ENCODE results near the gene ZNF23. TPM values are rescaled to one million over a fixed set of nuclear protein-coding genes. Genes with fewer than 3 reads are reported as not detected.

ZNF23 gene
- 5.5 to 6.4 TPM (median 6.0 TPM) in 5 replicates for total RNA-seq (2022; extraction: Qiagen RNA extraction)

GRCh38 chr16:71461686-71462648 lies at the start of gene ZNF23:
Gene ZNF23, minus strand, starts transcription at chr16:71462247. Its CDS starts 5,451 bp downstream, at chr16:71456796.

GRCh38 chr16:71489122-71489521 lies 27.1 kb upstream of the ZNF23 start, which contains the start of gene ZNF19:
Gene ZNF19, minus strand, starts transcription at chr16:71489324. Its CDS starts 7,210 bp downstream, at chr16:71482114.

GRCh38 chr16:71442051-71442440 lies 20.0 kb downstream of the ZNF23 start, which contains the start of gene TLE7:
Gene TLE7, minus strand, starts transcription at chr16:71442054. Its CDS starts 8,730 bp downstream, at chr16:71433324.

Other genes starting within 250 kb of the ZNF23 start
- gene HYDIN, start 231.5 kb downstream of the ZNF23 start, total RNA-seq (2022; extraction: Qiagen RNA extraction): 0.21 to 0.53 TPM (median 0.37 TPM) in 5 replicates
- gene CMTR2, start 172.8 kb downstream of the ZNF23 start, total RNA-seq (2022; extraction: Qiagen RNA extraction): 10.9 to 15.4 TPM (median 13.5 TPM) in 5 replicates
- gene CALB2, start 103.5 kb downstream of the ZNF23 start, total RNA-seq (2022; extraction: Qiagen RNA extraction): 3.8 to 6.3 TPM (median 5.3 TPM) in 5 replicates
- gene TLE7, start 20.2 kb downstream of the ZNF23 start, total RNA-seq (2022; extraction: Qiagen RNA extraction): not detected in 5 replicates
- 1.4 to 1.8 TPM (median 1.5 TPM) in 5 replicates for gene ZNF19, start 27.1 kb upstream of the ZNF23 start, total RNA-seq (2022; extraction: Qiagen RNA extraction)
- gene CHST4, start 64.2 kb upstream of the ZNF23 start, total RNA-seq (2022; extraction: Qiagen RNA extraction): 0.05 TPM in 1 of 5 replicates, not detected in the others
- 0.02 to 0.06 TPM (median 0.04 TPM) in 3 of 5 replicates, not detected in the others for gene TAT, start 114.8 kb upstream of the ZNF23 start, total RNA-seq (2022; extraction: Qiagen RNA extraction)
- 0.22 to 0.42 TPM (median 0.38 TPM) in 5 replicates for gene MARVELD3, start 163.9 kb upstream of the ZNF23 start, total RNA-seq (2022; extraction: Qiagen RNA extraction)